Measurements from ENCODE around the gene RHOXF2B. TPM values are rescaled to one million over a fixed set of nuclear protein-coding genes. Genes with fewer than 3 reads are reported as not detected.

RHOXF2B gene
- total RNA-seq, 1 donor: not detected

DNA sequence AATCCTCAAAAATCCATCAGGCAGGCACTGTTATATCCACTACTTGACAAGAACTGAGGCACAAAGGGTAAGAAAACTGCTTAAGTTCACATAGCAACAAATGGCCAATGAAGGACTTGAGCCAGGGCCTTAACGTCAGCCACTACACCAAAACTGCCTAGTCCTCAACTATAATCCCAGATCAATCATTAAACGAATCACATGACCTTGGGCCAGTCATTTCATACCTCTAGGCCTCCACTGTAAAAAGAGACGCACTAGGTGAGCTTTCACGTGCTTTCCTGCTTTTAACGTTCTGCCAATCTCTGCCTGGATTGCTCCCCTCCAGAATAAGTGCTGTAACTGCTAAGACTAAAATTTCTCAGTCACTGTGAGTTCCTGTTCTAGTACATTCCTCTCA, 54.7 kb downstream of the RHOXF2B start:
- H3K4me1 ChIP-seq (ENCODE audit: insufficient read depth, low read length): no peaks in the 10 kb centered on the region
- H3K9me3 ChIP-seq (ENCODE audit: low read depth, low read length): no peaks in the 10 kb centered on the region
- no peaks in the 10 kb centered on the region for H3K36me3 ChIP-seq (ENCODE audit: insufficient read depth, low read length)
- no peak overlapping the region for H2AFZ ChIP-seq (ENCODE audit: low read length)
- H3K27ac ChIP-seq (ENCODE audit: low read depth, low read length): no peak overlapping the region
- no peak overlapping the region for H3K4me2 ChIP-seq (ENCODE audit: insufficient read depth, low read length)
- H3K79me2 ChIP-seq (ENCODE audit: insufficient read depth, low read length): no peaks in the 10 kb centered on the region
- no peak for DNase-seq (ENCODE audit: insufficient read length, low spot score, missing footprints)
- no peaks in the 10 kb centered on the region for H4K20me1 ChIP-seq (ENCODE audit: insufficient read depth, low read length)
- H3K27me3 ChIP-seq (ENCODE audit: insufficient read depth, low read length): no peaks in the 10 kb centered on the region
- no peak overlapping the region for H3K4me3 ChIP-seq (ENCODE audit: insufficient read depth, low read length)
- TF ChIP-seq, protein P1, sequence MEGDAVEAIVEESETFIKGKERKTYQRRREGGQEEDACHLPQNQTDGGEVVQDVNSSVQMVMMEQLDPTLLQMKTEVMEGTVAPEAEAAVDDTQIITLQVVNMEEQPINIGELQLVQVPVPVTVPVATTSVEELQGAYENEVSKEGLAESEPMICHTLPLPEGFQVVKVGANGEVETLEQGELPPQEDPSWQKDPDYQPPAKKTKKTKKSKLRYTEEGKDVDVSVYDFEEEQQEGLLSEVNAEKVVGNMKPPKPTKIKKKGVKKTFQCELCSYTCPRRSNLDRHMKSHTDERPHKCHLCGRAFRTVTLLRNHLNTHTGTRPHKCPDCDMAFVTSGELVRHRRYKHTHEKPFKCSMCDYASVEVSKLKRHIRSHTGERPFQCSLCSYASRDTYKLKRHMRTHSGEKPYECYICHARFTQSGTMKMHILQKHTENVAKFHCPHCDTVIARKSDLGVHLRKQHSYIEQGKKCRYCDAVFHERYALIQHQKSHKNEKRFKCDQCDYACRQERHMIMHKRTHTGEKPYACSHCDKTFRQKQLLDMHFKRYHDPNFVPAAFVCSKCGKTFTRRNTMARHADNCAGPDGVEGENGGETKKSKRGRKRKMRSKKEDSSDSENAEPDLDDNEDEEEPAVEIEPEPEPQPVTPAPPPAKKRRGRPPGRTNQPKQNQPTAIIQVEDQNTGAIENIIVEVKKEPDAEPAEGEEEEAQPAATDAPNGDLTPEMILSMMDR (IDR thresholded peaks at IDR 0.05; ENCODE audit: extremely low read depth, low read depth, low read length): no peak

Other genes starting within 250 kb of the RHOXF2B start
- gene UPF3B, start 224.7 kb downstream of the RHOXF2B start, total RNA-seq: 1.2 and 1.8 TPM in 2 replicates
- 15.3 and 15.9 TPM in 2 replicates for gene RNF113A, start 206.0 kb downstream of the RHOXF2B start, total RNA-seq
- 40.2 and 51.6 TPM in 2 replicates for gene NDUFA1, start 205.9 kb downstream of the RHOXF2B start, total RNA-seq
- not detected in 2 replicates for gene AKAP14, start 181.8 kb downstream of the RHOXF2B start, total RNA-seq
- gene NKAP, start 133.9 kb downstream of the RHOXF2B start, total RNA-seq: 4.3 and 4.7 TPM in 2 replicates
- gene RHOXF1, start 38.2 kb upstream of the RHOXF2B start, total RNA-seq: not detected in 2 replicates
- under 0.01 TPM in 1 of 2 replicates, not detected in the other for gene RHOXF2, start 80.9 kb upstream of the RHOXF2B start, total RNA-seq
- 19.2 and 20.0 TPM in 2 replicates for gene ZBTB33, start 173.1 kb upstream of the RHOXF2B start, total RNA-seq
- gene TMEM255A, start 233.8 kb upstream of the RHOXF2B start, total RNA-seq: under 0.01 and 0.29 TPM in 2 replicates